GM19372 (cell line): ENCODE results near the gene TSNAXIP1.

Source experiments
- ATAC-seq: cut with Tn5 transposase; IDR thresholded peaks from one replicate; pipeline ENCODE4 v1.9.1; 2021; ENCODE audit warnings: mild to moderate bottlenecking, low read depth, moderate library complexity; ENCODE audit not compliant: unreplicated experiment

Gene TSNAXIP1

GRCh38 chr16:67782567-67783352 is 23.9 kb upstream of the TSNAXIP1 start:
- ATAC-seq = no peak

- ATAC-seq = no peak
These were observed 23.4 kb upstream of the TSNAXIP1 start for GRCh38 chr16:67783353-67783725.

- ATAC-seq = no peak
These were observed 20.2 kb upstream of the TSNAXIP1 start for GRCh38 chr16:67786491-67786890.

GRCh38 chr16:67790071-67790470 is 16.6 kb upstream of the TSNAXIP1 start:
- no peak for ATAC-seq

- no peak for ATAC-seq
These were observed 10.5 kb upstream of the TSNAXIP1 start for GRCh38 chr16:67796099-67796718.

GRCh38 chr16:67800338-67800926 is 6.3 kb upstream of the TSNAXIP1 start:
- ATAC-seq = no peak

- ATAC-seq = no peak
These were observed 5.4 kb upstream of the TSNAXIP1 start for GRCh38 chr16:67801241-67801640.

GRCh38 chr16:67801883-67802282 is 4.8 kb upstream of the TSNAXIP1 start:
- no peak for ATAC-seq

GRCh38 chr16:67803894-67804293 is 2.8 kb upstream of the TSNAXIP1 start:
- ATAC-seq = no peak

GRCh38 chr16:67804853-67805542 is 1.7 kb upstream of the TSNAXIP1 start:
- no peak for ATAC-seq

GRCh38 chr16:67805718-67806427 is 816 bp upstream of the TSNAXIP1 start:
- ATAC-seq = no peak

- ATAC-seq = no peak
These were observed 526 bp downstream of the TSNAXIP1 start for GRCh38 chr16:67807148-67807682.

GRCh38 chr16:67811899-67812298 is 5.2 kb downstream of the TSNAXIP1 start:
- no peak for ATAC-seq

GRCh38 chr16:67814567-67814966 is 7.9 kb downstream of the TSNAXIP1 start:
- no peak for ATAC-seq

GRCh38 chr16:67820608-67821259 is 14.0 kb downstream of the TSNAXIP1 start:
- ATAC-seq = no peak

- no peak for ATAC-seq
These were observed 15.8 kb downstream of the TSNAXIP1 start for GRCh38 chr16:67822511-67822910.

GRCh38 chr16:67825119-67825518 is 18.4 kb downstream of the TSNAXIP1 start:
- ATAC-seq = no peak

GRCh38 chr16:67825906-67826305 is 19.2 kb downstream of the TSNAXIP1 start:
- ATAC-seq = no peak

GRCh38 chr16:67828651-67829050 is 22.0 kb downstream of the TSNAXIP1 start:
- ATAC-seq = no peak

- ATAC-seq = no peak
These were observed 26.3 kb downstream of the TSNAXIP1 start for GRCh38 chr16:67833030-67833414.
